IPS-20b (cell line): Measurements from ENCODE around the gene NEDD4.

ENCODE experiments used
- H3K27ac ChIP-seq: one replicate; pipeline ENCODE4 v1.5.1; 2013; ENCODE audit warnings: low read length
- H3K27me3 ChIP-seq: 2 replicates; pipeline ENCODE4 v1.6.1; 2013; ENCODE audit warnings: mild to moderate bottlenecking, low read length, inconsistent platforms; ENCODE audit not compliant: insufficient read depth
- H3K36me3 ChIP-seq: 2 replicates; pipeline ENCODE4 v1.6.1; 2013; ENCODE audit warnings: low read depth, mild to moderate bottlenecking, inconsistent platforms, low read length, moderate library complexity; ENCODE audit not compliant: insufficient read depth
- H3K4me1 ChIP-seq: 2 replicates; pipeline ENCODE4 v1.6.1; 2013; ENCODE audit warnings: mild to moderate bottlenecking, control low read depth, inconsistent platforms, low read length, moderate library complexity; ENCODE audit not compliant: insufficient read depth
- H3K4me3 ChIP-seq: 2 replicates; pipeline ENCODE4 v1.5.1; 2013; ENCODE audit warnings: mild to moderate bottlenecking, low read length, inconsistent platforms
- H3K9ac ChIP-seq: 2 replicates; pipeline ENCODE4 v1.6.1; 2013; ENCODE audit warnings: low read depth, mild to moderate bottlenecking, inconsistent platforms, low read length, moderate library complexity
- H3K9me3 ChIP-seq: 2 replicates; pipeline ENCODE4 v1.6.1; 2013; ENCODE audit warnings: mild to moderate bottlenecking, low read depth, low read length, inconsistent platforms; ENCODE audit not compliant: insufficient read depth

NEDD4 gene

DNA sequence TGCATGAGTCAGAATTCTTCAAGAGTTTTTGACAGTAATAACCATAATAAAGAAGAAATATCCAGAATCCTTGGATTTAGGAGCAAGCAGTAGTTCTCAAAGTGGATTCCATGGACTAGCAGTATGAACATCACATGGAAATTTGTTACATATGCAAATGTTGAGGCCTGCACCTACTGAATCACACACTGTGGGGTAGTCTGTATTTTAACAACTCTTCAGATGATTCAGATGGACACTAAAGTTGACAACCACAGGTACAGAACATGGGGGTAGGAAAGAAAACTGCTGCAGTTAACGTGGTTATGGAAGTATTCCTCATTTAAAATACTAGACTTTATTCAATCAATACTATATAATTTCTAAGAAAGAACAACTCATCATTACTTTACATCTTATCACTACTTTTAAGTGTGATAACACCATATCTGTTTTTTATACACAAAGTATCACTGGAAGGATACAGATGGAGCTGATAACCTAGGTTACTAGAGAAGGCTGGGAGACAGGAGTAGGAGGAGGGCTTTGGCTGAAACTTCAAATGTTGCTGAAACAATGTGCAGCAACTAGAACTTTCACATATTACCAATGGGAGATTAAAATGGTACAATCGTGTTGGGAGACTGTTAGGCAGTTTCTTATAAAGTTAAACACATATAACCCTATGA lies 11.7 kb downstream of the NEDD4 start:
- no peak overlapping the region for H3K9ac ChIP-seq
- no peaks in the 10 kb centered on the region for H3K36me3 ChIP-seq
- H3K27ac ChIP-seq = no peak overlapping the region
- no peaks in the 10 kb centered on the region for H3K4me1 ChIP-seq
- H3K9me3 ChIP-seq = no peaks in the 10 kb centered on the region
- no peaks in the 10 kb centered on the region for H3K27me3 ChIP-seq
- no peak overlapping the region for H3K4me3 ChIP-seq

DNA sequence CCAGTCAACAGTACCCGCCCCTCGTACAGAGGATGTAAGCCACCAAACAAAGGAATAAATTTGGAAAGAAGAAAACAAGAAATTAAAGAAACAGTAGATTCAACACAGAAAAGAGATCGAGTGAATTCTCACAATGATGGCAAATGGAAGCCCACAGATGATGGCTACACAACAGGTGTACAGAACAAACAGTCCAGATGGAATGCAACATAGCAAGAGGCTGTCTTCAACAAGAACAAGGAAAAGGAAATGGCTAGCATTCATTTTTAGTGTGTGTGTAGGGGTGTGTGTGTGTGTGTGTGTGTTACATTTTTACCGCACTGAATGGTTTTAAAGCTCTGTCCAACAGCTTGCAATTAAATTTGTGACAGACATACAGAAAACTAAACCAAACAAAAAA lies 12.9 kb downstream of the NEDD4 start:
- Histone ChIP-seq H3K4me3 (no peak overlapping the region), H3K27me3 (no peaks in the 10 kb centered on the region), H3K9ac (no peak overlapping the region), H3K27ac (no peak overlapping the region), H3K4me1 (no peaks in the 10 kb centered on the region), H3K36me3 (no peaks in the 10 kb centered on the region), H3K9me3 (no peaks in the 10 kb centered on the region)

DNA sequence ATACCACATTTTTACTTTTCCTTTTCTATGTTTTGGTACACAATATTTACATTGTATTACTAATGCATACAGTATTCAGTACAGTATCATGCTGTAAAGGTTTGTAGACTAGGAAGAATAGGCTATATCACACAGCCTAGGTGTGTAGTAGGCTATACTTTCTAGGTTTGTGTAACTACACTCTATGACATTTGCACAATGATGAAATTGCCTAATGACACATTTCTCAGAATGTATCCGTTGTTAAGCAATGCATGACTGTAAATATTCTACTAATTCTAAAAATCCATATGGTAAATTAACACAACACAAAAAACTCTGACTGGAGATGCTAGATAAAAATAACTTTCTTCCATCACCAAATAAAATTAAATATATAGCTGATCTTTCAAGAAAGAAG lies 16.2 kb downstream of the NEDD4 start:
- no peaks in the 10 kb centered on the region for H3K4me1 ChIP-seq
- no peak overlapping the region for H3K9ac ChIP-seq
- no peak overlapping the region for H3K4me3 ChIP-seq
- no peak overlapping the region for H3K27ac ChIP-seq
- no peaks in the 10 kb centered on the region for H3K36me3 ChIP-seq
- H3K9me3 ChIP-seq = no peaks in the 10 kb centered on the region
- H3K27me3 ChIP-seq = no peaks in the 10 kb centered on the region

DNA sequence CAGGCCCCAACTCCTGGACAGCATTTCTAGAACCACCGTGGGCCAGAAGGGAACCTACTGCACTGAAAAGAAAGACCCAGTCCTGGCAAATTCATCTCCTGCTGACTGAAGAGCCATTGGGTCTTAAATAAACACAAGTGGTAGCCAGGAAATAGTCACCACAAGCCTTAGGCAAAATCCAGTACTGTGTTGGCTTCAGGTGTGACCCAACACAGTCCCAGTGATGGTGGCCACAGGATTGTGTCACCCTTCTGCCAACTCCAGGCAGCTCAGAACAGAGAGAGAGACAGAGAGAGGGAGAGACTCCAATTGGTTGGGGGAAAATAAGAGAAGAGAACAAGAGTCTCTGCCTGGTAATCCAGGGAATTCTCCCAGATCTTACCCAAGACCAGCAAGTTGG lies 23.1 kb downstream of the NEDD4 start:
- no peaks in the 10 kb centered on the region for H3K9me3 ChIP-seq

DNA sequence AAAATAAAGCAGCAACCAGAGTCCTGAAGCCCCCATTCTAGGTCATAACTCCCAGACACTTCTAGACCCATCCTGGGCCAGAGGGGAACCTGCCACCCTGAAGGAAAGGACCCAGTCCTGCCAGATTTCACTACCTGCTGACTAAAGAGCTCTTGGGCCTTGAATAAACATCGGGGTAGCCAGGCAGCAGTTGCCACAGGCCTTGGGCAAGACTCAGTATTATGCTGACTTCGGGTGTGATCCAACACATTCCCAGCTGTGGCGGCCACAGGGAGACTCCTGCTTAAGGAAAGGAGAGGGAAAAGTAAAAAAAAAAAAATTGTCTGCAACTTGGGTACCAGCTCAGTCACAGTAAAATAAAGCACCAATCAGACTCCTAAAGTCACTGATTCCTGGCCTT lies 23.8 kb downstream of the NEDD4 start:
- Histone ChIP-seq H3K27me3 (no peaks in the 10 kb centered on the region), H3K36me3 (no peaks in the 10 kb centered on the region), H3K27ac (no peak overlapping the region), H3K9ac (no peak overlapping the region), H3K4me1 (no peaks in the 10 kb centered on the region), H3K9me3 (no peaks in the 10 kb centered on the region), H3K4me3 (no peak overlapping the region)

More for the DNA sequence above, 23.1 kb downstream of the NEDD4 start:
- H3K27ac ChIP-seq = no peak overlapping the region
- H3K27me3 ChIP-seq = no peaks in the 10 kb centered on the region
- no peaks in the 10 kb centered on the region for H3K4me1 ChIP-seq
- no peak overlapping the region for H3K4me3 ChIP-seq
- no peak overlapping the region for H3K9ac ChIP-seq
- H3K36me3 ChIP-seq = no peaks in the 10 kb centered on the region

DNA sequence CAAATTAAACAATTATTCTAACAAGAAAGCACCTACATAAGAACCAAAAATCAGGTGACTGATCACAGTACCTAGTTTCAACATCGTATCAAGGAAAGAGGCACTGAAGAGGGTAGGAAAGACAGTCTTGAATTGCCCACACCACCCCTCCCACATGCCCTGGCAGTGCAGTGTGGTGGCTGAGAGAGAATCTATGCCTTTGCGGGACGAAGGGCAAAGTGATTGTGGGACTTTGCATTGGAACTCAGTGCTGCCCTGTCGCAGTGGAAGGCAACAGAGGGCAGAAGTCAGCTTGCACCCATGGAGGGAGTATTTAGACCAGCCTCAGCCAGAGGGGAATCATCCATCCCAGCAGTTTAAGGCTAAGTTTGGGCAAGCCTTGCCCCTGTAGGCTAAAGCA lies 24.5 kb downstream of the NEDD4 start:
- H3K4me3 ChIP-seq = no peak overlapping the region
- H3K9ac ChIP-seq = no peak overlapping the region
- no peaks in the 10 kb centered on the region for H3K36me3 ChIP-seq

DNA sequence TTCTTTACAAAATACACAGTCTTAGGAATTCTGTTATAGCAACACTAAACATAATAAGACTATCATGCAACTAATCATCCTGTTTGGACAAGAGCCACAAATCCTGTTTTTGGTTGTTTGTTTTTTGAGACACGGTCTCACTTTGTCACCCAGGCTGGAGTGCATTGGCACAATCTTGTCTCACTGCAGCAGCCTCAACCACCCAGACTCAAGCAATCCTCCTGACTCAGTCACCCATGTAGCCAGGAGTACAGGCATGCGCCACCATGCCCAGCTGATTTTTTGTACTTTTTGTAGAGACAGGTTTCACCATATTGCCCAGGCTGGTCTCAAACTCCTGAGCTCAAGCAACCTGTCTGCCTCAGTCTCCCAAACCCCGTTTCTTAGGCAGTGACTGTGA lies 28.3 kb downstream of the NEDD4 start:
- Histone ChIP-seq H3K9me3 (no peaks in the 10 kb centered on the region), H3K27me3 (no peaks in the 10 kb centered on the region), H3K27ac (no peak overlapping the region), H3K36me3 (no peaks in the 10 kb centered on the region), H3K4me1 (no peaks in the 10 kb centered on the region), H3K4me3 (no peak overlapping the region), H3K9ac (no peak overlapping the region)

More for the DNA sequence above, 24.5 kb downstream of the NEDD4 start:
- H3K27me3 ChIP-seq = no peaks in the 10 kb centered on the region
- no peak overlapping the region for H3K27ac ChIP-seq
- H3K9me3 ChIP-seq = no peaks in the 10 kb centered on the region
- no peaks in the 10 kb centered on the region for H3K4me1 ChIP-seq

DNA sequence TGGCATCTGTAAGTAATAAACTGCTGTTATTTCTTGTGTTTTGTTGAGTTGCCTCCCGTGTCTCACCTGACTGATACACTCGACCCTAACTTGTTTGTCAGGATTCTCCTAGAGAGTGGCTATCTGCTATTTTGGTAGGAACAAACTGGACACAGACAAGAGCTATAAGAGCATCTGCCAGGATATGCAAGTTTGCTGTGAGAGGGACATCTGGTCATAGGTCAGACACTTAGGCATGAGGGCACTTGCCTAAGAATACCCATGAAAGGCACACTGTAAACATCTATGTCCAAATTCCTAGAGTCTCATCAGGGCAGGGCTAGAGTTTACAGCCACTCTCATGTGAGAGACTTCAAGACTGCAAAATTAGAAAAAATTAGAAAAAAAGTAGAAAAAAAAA lies 32.5 kb downstream of the NEDD4 start:
- no peak overlapping the region for H3K4me3 ChIP-seq
- no peaks in the 10 kb centered on the region for H3K36me3 ChIP-seq
- H3K27ac ChIP-seq = no peak overlapping the region
- H3K27me3 ChIP-seq = no peaks in the 10 kb centered on the region
- H3K9me3 ChIP-seq = no peaks in the 10 kb centered on the region
- H3K9ac ChIP-seq = no peak overlapping the region
- H3K4me1 ChIP-seq = no peaks in the 10 kb centered on the region

DNA sequence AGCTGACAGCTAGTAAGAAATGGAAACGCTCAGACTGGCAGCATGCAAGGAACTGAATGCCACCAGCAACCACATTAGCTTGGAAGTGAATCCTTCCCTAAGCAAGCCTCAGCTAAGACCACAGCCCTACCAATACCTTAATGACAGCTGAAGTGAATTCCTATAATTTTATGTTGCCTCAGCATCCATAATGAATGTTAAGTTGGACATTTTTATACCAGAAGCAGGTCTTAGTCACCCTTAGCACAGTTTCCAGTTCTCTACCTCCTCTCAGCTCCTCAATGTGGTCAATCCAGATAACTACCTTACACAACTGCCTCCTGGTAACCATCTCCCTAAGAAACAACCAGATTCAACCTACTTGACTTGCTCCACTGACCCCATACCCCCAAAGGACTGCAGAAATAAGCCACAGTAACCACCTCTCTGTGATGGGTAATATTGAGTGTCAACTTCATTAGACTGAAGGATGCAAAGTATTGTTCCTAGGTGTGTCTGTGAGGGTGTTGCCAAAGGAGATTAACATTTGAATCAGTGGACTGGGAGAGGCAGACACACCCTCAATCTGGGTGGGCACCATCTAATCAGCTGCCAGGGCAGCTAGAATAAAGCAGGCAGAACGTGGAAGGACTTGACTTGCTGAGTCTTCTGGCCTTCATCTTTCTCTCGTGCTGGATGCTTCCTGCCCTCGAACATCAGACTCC lies 33.5 kb downstream of the NEDD4 start:
- H3K4me3 ChIP-seq = no peak overlapping the region
- no peak overlapping the region for H3K27ac ChIP-seq
- no peaks in the 10 kb centered on the region for H3K4me1 ChIP-seq

DNA sequence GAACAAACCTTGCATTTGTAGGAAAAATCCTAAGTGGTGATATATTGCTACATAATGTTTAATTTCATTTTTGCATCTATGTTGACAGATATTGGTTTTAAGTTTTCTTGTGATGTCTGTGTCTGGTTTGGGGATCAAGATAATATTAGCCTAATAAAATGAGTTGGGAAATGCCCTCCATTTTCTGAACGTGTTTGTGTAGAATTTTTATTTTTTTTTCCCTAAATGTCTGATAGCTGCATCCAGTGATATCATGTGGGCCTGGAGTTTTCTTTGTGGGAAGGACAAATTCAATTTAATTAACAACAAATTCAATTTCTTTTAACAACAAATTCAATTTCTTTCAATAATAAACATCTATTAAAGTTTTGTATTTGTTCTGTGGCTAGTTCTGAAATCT lies 35.1 kb downstream of the NEDD4 start:
- no peaks in the 10 kb centered on the region for H3K4me1 ChIP-seq
- no peak overlapping the region for H3K9ac ChIP-seq
- H3K27me3 ChIP-seq = no peaks in the 10 kb centered on the region
- H3K4me3 ChIP-seq = no peak overlapping the region
- no peak overlapping the region for H3K27ac ChIP-seq
- no peaks in the 10 kb centered on the region for H3K9me3 ChIP-seq
- H3K36me3 ChIP-seq = no peaks in the 10 kb centered on the region

More for the DNA sequence above, 33.5 kb downstream of the NEDD4 start:
- H3K36me3 ChIP-seq = no peaks in the 10 kb centered on the region
- H3K9ac ChIP-seq = no peak overlapping the region
- H3K27me3 ChIP-seq = no peaks in the 10 kb centered on the region
- no peaks in the 10 kb centered on the region for H3K9me3 ChIP-seq

DNA sequence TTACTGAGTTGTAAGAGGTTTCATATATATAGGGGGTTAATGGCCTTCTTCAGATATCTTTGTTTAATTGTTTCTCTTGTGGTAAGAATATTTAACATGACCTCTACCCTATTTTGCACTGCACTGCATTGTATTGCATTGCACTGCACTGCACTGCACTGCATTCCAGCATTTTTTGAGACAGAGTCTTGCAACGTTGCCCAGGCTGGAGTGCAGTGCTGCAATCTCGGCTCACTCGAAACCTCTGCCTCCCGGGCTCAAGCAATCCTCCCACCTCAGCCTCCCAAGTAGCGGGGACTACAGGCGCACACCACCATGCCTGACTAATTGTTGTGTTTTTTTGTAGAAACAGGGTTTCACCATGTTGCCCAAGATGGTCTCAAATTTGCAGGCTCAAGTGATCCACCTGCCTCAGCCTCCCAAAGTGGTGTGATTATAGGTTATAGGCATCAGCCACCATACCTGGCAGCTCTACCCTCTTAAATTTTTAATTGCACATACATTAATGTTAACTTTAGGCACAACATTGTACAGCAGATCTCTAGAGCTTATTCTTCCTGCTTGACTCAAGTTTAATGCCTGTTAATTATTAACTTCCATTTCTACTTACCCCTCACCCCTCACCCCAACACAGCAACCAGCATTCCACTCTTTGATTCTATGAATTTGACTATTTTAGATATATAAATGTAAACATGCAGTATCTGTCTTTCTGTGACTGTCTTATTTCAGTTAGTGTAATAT lies 38.4 kb downstream of the NEDD4 start:
- Histone ChIP-seq H3K36me3 (no peaks in the 10 kb centered on the region), H3K4me3 (no peak overlapping the region), H3K27me3 (no peaks in the 10 kb centered on the region), H3K9ac (no peak overlapping the region), H3K4me1 (no peaks in the 10 kb centered on the region), H3K27ac (no peak overlapping the region), H3K9me3 (no peaks in the 10 kb centered on the region)
